Right cardiac atrium (tissue), 5 donors: ENCODE results near the gene ABHD6. TPM values are rescaled to one million over a fixed set of nuclear protein-coding genes. Genes with fewer than 3 reads are reported as not detected.
"Not testable (repeated sequence)": the region's sequence is repeated elsewhere in the genome, so short reads cannot be mapped to it uniquely, and the experiment has no call there.

Experiments used
- ATAC-seq, 2 donors: fragments of 200-7000 bp; cut with Tn5 transposase; one replicate each; pipeline versions ENCODE4 v1.8.0 to v1.9.1; 2020; ENCODE audit warnings: moderate library complexity in 2 of 2, mild to moderate bottlenecking in 1 of 2
- DNase-seq, 3 donors: peaks; one replicate each; pipeline ENCODE4 v3.0.0-alpha.2; 2020
- H3K27ac ChIP-seq: one replicate; pipeline ENCODE4 v1.5.1; 2013; ENCODE audit warnings: mild to moderate bottlenecking, low read length, control low read depth, moderate library complexity
- H3K27me3 ChIP-seq: one replicate; pipeline ENCODE4 v1.6.1; 2013; ENCODE audit not compliant: control insufficient read depth, insufficient read depth
- H3K4me1 ChIP-seq: one replicate; pipeline ENCODE4 v1.6.1; 2013; ENCODE audit warnings: low read length; ENCODE audit not compliant: control insufficient read depth, insufficient read depth
- H3K4me3 ChIP-seq: one replicate; pipeline ENCODE4 v1.5.1; 2013; ENCODE audit warnings: low read length, control low read depth
- H3K9me3 ChIP-seq: one replicate; pipeline ENCODE4 v1.6.1; 2013; ENCODE audit warnings: low read length; ENCODE audit not compliant: control insufficient read depth
- WGBS: extraction: QIAGEN DNeasy Blood & Tissue Kit; methylation state at CpG from one replicate; pipeline ENCODE4 v1.1.7; 2013; 5-methylcytosine and 5-hydroxymethylcytosine counted together
- intact Hi-C, 4 donors: fragments of 100-400 bp; cut with DNase I; formaldehyde crosslinking; loops; one replicate each; pipeline versions ENCODE4 v1.11.0 to v1.14.0; 2022 to 2023
- polyA plus RNA-seq: library from polyadenylated mRNA; stranded (reverse); fragments of 200-250 nt; gene quantifications from one replicate; pipeline ENCODE4 v1.2.3, GENCODE V29; 2013
- total RNA-seq, 4 donors: library from RNA; stranded (reverse); fragmentation: NEBNext Ultra II Directional; extraction: Animal tissue kit (Norgen Biotek cat#: 25700); gene quantifications; one replicate each; pipeline ENCODE4 v1.2.1, GENCODE V29; 2021
- donor health status: healthy with polysubstance abuse.
- donor health status: DM: no; HTN: yes; CAD: no.
- donor health status: DM: no; HTN: no; CAD: no.
- donor health status: DM: no; HTN: yes; CAD: no; lungs with severe emphysema.
- donor health status: DM: yes; HTN: yes; CAD: no.

ABHD6 gene
- total and polyA plus RNA-seq, 5 donors: 6.1 to 13.4 (median 10.6) TPM

DNA sequence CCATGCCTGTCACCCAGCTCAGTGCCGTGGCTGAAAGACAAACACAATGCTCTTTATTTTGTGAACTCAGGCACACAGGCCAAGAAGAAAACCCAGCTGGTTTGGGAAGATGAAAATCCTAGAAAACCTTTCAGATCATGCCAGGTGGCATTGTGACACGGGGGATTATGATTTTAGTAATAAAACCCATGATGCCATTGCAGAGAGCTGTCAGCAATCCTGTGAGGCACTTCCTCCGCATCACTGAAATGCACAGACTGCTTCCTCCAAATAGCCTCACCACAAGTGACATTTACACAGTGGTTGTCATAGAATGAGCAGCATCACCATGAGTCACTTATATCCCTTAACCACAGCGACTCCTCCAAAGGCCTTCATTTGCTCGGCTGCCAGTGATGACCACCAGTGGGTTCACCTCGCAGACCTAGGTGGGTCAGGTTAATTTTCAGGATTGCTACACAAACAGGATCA, 22.7 kb downstream of the ABHD6 start:
- DNase-seq (no peak), ATAC-seq (no peak)
- no peak overlapping the region for H3K27ac ChIP-seq
- no peaks in the 10 kb centered on the region for H3K27me3 ChIP-seq
- H3K4me3 ChIP-seq: no peak overlapping the region
- H3K9me3 ChIP-seq: no peaks in the 10 kb centered on the region
- 93% methylated on average over 6 of the region's 6 CpGs for WGBS
- no peaks in the 10 kb centered on the region for H3K4me1 ChIP-seq
- intact Hi-C loops: no loop called here

DNA sequence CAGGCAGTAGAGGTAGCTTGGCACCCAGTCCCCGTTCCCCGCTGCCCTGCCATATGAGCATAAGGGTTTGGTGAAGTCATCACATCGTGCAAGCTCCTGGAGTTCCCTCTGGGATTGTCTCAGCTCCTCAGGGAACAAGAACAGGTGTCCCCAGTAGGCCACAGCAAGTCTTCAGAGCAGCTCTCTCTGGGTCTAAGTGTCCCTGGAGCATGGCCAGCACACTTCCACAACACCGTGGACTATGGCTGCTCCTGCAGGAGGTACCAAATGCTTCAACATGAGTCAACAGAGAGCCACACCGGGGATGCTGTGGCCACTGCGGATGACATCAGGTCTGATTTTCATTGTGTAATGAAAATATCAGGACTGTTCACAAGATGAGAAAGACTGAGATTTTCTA, 23.1 kb downstream of the ABHD6 start:
- DNase-seq (peak in 1 of 3 donors; percentile 56), ATAC-seq (no peak)
- WGBS: 84% methylated on average over 6 of the region's 6 CpGs
- intact Hi-C loops: no loop called here
- H3K9me3 ChIP-seq: no peaks in the 10 kb centered on the region
- H3K27me3 ChIP-seq: no peaks in the 10 kb centered on the region
- no peak overlapping the region for H3K4me3 ChIP-seq
- no peaks in the 10 kb centered on the region for H3K4me1 ChIP-seq
- no peak overlapping the region for H3K27ac ChIP-seq

DNA sequence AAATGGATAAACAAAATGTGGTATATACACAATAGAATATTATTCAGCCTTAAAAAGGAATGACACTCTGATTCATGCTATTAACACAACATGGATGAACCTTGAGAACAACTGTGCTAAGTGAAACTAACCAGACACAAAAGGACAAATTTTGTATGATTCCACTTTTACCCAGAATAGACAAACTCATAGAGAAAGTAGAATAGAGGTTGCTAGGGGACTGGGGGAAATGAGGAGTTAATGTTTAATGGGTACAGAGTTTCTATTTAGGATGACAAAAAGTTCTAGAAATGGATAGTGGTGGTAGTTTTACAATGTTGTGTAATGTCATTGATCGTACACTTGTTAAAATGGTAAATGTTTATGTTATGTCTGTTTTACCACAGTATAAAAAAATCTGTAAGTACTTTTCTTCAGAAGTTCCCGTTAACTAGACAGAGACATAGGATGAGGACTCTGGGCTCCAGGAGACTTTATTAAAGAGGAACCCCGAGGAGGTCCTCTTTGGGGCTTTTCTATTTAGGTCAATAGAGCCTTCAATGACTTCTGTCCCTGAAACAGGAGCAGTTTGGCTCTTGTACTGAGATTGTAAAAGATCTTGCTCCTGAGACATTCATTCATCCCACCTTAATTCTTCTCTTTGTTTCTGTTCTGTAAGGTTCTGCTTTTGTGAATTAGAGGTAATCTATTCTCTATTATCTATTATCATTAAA, 24.5 kb downstream of the ABHD6 start:
- ATAC-seq (no peak), DNase-seq (no peak)
- Histone ChIP-seq H3K9me3 (no peaks in the 10 kb centered on the region), H3K27me3 (no peaks in the 10 kb centered on the region), H3K4me3 (no peak overlapping the region), H3K27ac (no peak overlapping the region), H3K4me1 (no peaks in the 10 kb centered on the region)
- WGBS: 94% methylated on average over 3 of the region's 3 CpGs
- intact Hi-C loops: no loop called here

- H3K4me1 ChIP-seq: no peaks in the 10 kb centered on the region
- DNase-seq: no peak
- H3K9me3 ChIP-seq: no peaks in the 10 kb centered on the region
- H3K27ac ChIP-seq: no peak overlapping the region
- no peaks in the 10 kb centered on the region for H3K27me3 ChIP-seq
- ATAC-seq: no peak
- WGBS: 71% methylated on average over 1 of the region's 1 CpG
- intact Hi-C loops: no loop called here
- no peak overlapping the region for H3K4me3 ChIP-seq
These were observed 29.0 kb downstream of the ABHD6 start for GRCh38 chr3:58266577-58266976.

- H3K27me3 ChIP-seq, H3K9me3 ChIP-seq, DNase-seq, H3K27ac ChIP-seq, H3K4me1 ChIP-seq, H3K4me3 ChIP-seq, intact Hi-C loops, ATAC-seq: not testable (repeated sequence)
- WGBS: 100% methylated on average over 1 of the region's 1 CpG
These were observed 30.0 kb downstream of the ABHD6 start for GRCh38 chr3:58267543-58267942.

DNA sequence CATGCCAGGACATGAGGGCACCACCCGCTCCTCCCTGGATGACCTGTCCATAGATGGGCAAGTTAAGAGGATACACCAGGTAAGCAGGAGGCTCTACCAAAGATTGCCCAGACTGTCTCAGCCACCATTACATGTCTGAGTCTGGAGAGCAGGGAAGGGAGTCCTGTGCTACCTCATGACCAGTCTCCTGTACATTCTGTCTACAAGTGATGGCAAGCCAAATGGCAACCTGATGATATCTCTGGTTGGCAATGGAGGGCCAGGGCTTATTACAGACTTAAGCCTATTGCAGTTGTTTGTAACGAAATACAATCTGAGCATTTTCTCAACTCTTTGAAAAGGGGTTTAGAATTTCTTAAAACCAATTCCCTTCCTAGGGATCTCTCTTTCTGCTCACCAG, 31.8 kb downstream of the ABHD6 start:
- no peak for ATAC-seq
- Histone ChIP-seq H3K9me3 (no peaks in the 10 kb centered on the region), H3K4me3 (no peak overlapping the region), H3K27ac (no peak overlapping the region), H3K27me3 (no peaks in the 10 kb centered on the region), H3K4me1 (peaks cover 2% of the 10 kb centered on the region)
- 95% methylated on average over 2 of the region's 2 CpGs for WGBS
- DNase-seq: no peak
- intact Hi-C loops: no loop called here

GRCh38 chr3:58270485-58270884, 32.9 kb downstream of the ABHD6 start:
- Histone ChIP-seq H3K9me3 (no peaks in the 10 kb centered on the region), H3K4me1 (peaks cover 2% of the 10 kb centered on the region), H3K4me3 (no peak overlapping the region), H3K27ac (no peak overlapping the region), H3K27me3 (no peaks in the 10 kb centered on the region)
- 98% methylated on average over 2 of the region's 2 CpGs for WGBS
- no peak for ATAC-seq
- intact Hi-C loops: no loop called here
- no peak for DNase-seq

- Histone ChIP-seq H3K27me3 (no peaks in the 10 kb centered on the region), H3K4me3 (no peak overlapping the region), H3K27ac (no peak overlapping the region), H3K9me3 (no peaks in the 10 kb centered on the region), H3K4me1 (peaks cover 2% of the 10 kb centered on the region)
- intact Hi-C loops: no loop called here
- ATAC-seq (peak; percentile 48 to 81), DNase-seq (no peak)
- WGBS: 81% methylated on average over 7 of the region's 7 CpGs
These were observed 34.4 kb downstream of the ABHD6 start for GRCh38 chr3:58271901-58272501.

- H3K4me3 ChIP-seq: no peak overlapping the region
- no peak for ATAC-seq
- no peaks in the 10 kb centered on the region for H3K27me3 ChIP-seq
- intact Hi-C loops: no loop called here
- H3K27ac ChIP-seq: no peak overlapping the region
- no peaks in the 10 kb centered on the region for H3K9me3 ChIP-seq
- 80% methylated on average over 3 of the region's 3 CpGs for WGBS
- no peak for DNase-seq
- peaks cover 2% of the 10 kb centered on the region for H3K4me1 ChIP-seq
These were observed 35.3 kb downstream of the ABHD6 start for GRCh38 chr3:58272891-58273290.

- intact Hi-C loops: not testable (repeated sequence)
These were observed 35.8 kb downstream of the ABHD6 start for GRCh38 chr3:58273362-58273761.

GRCh38 chr3:58274027-58274614, 36.5 kb downstream of the ABHD6 start:
- no peaks in the 10 kb centered on the region for H3K27me3 ChIP-seq
- no peak for DNase-seq
- intact Hi-C loops: no loop called here
- WGBS: 41% methylated on average over 3 of the region's 3 CpGs
- H3K9me3 ChIP-seq: no peaks in the 10 kb centered on the region
- H3K27ac ChIP-seq: no peak overlapping the region
- H3K4me1 ChIP-seq: peaks cover 2% of the 10 kb centered on the region
- ATAC-seq: no peak
- H3K4me3 ChIP-seq: no peak overlapping the region

More at GRCh38 chr3:58273362-58273761, 35.8 kb downstream of the ABHD6 start:
- not testable (repeated sequence) for H3K4me1 ChIP-seq, ATAC-seq, H3K27ac ChIP-seq, H3K9me3 ChIP-seq, DNase-seq, H3K27me3 ChIP-seq, H3K4me3 ChIP-seq
- WGBS: 96% methylated on average over 3 of the region's 3 CpGs
